ENCODE results near the gene ARF5. TPM values are rescaled to one million over a fixed set of nuclear protein-coding genes. Genes with fewer than 3 reads are reported as not detected.

The ARF5 gene
- total and polyA plus RNA-seq, 2 experiments from 2014 or later: 207 to 263 TPM

- Histone ChIP-seq H3K9me3 (ENCODE audit: low read depth) (no peaks in the 10 kb centered on the region), H3K79me2 (ENCODE audit: insufficient read depth) (peaks cover 61% of the 10 kb centered on the region), H3K27me3 (replicated peaks; ENCODE audit: insufficient read depth) (no peaks in the 10 kb centered on the region), H4K20me1 (ENCODE audit: insufficient read depth) (no peaks in the 10 kb centered on the region; the same call in 1 of the 2 replicates), H3K27ac (peak overlapping the region; percentile 69; the same call in 1 of the 2 replicates), H3K4me3 (peak overlapping the region; percentile 80), H3K9me2 (ENCODE audit: insufficient read depth) (no peaks in the 10 kb centered on the region), H3K4me2 (ENCODE audit: unreplicated experiment) (peak overlapping the region; percentile 99), H3K36me3 (ENCODE audit: low read depth) (no peaks in the 10 kb centered on the region), H3K4me1 (ENCODE audit: insufficient read depth) (peaks cover 23% of the 10 kb centered on the region), H2AFZ (peak overlapping the region; percentile 98), H3K9ac (peak overlapping the region; percentile 85), H3F3A (ENCODE audit: insufficient read depth) (no peaks in the 10 kb centered on the region)
- in situ Hi-C loops (cut with MboI): no loop called here
- TF ChIP-seq EZH2 (IDR thresholded peaks at IDR 0.05; ENCODE audit: insufficient read depth, poor library complexity, severe bottlenecking) (no peak), EZH2phosphoT487 (IDR thresholded peaks at IDR 0.05; ENCODE audit: insufficient read depth, low read depth) (no peak)
- no peak for DNase-seq
- WGBS, 2 experiments (ENCODE audit: low coverage in 1 of 2, low lambda C conversion rate in 2 of 2, missing lambda C conversion rate in 2 of 2): 13 to 20% methylated on average over 12 of the region's 12 CpGs
Observed at GRCh38 chr7:127584648-127585043, 3.6 kb upstream of the ARF5 start.

DNA sequence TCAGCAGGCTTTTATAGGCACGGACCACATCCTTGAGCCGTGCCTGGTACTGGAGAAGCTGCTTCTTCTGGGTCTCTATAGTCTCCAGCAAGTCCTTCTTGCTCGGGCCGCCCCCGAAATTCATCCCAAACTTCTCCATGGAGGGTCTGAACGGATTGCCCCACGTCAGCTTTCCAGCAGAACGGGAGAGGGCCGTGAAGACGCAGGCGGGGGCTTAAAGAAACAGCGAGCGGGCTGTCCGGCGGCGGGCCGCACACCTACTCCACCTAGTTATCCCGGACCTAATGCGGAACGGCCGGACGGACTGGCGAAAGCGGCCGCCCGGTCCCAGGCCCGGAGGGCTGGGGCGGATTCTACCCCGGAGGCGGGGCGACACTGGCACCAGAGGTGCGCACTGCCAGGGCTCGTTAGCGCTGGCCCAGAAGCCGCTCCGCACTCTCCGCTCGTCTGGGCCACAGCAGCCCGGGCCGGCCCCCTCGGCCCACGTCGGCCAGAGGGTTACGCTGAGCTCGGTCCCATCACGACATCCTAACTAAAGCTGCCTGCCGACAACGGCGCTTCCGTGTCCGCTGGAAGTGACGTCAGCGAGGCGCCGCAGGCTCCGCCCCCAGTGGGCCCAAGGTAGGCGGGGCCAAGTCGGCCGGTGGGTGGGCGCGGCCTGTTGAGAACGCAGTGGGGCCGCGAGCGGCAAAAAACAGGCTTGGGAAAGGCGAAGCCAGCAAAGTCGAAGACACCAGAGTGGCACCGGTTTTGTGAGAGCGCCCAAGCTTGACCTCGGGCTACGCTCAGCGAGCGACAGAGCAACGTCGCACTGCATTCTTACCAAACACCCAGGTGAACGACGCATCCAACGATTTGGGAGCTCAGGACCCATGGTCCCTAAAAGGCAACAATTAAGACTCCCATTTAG lies 2.9 kb upstream of the ARF5 start, which contains the start of gene GCC1:
Gene GCC1, minus strand, starts transcription at position 553 of the 910 bp plus-strand sequence. Its CDS starts 414 bp downstream, at position 139.
- Histone ChIP-seq H3K4me2 (ENCODE audit: unreplicated experiment) (peak within 1 kb of the TSS; percentile 99), H3K9me2 (ENCODE audit: insufficient read depth) (no peaks in the 10 kb centered on the region), H3K79me2 (ENCODE audit: insufficient read depth) (peaks cover 67% of the 10 kb centered on the region), H3K9me3 (ENCODE audit: low read depth) (no peaks in the 10 kb centered on the region), H3K4me3 (peak within 1 kb of the TSS; percentile 80), H3F3A (ENCODE audit: insufficient read depth) (no peaks in the 10 kb centered on the region), H3K27ac (peak within 1 kb of the TSS; percentile 69), H2AFZ (peak within 1 kb of the TSS; percentile 98), H3K36me3 (ENCODE audit: low read depth) (no peaks in the 10 kb centered on the region), H3K4me1 (ENCODE audit: insufficient read depth) (peaks cover 28% of the 10 kb centered on the region), H4K20me1 (ENCODE audit: insufficient read depth) (no peaks in the 10 kb centered on the region; the same call in 1 of the 2 replicates), H3K9ac (peak within 1 kb of the TSS; percentile 85), H3K27me3 (replicated peaks; ENCODE audit: insufficient read depth) (no peaks in the 10 kb centered on the region)
- in situ Hi-C loops (cut with MboI): no loop called here
- peak; percentile 96 for DNase-seq
- WGBS, 2 experiments (ENCODE audit: low coverage in 1 of 2, low lambda C conversion rate in 2 of 2, missing lambda C conversion rate in 2 of 2): 8 to 10% methylated on average over 59 to 73 of the region's 78 CpGs
- TF ChIP-seq EZH2 (IDR thresholded peaks at IDR 0.05; ENCODE audit: insufficient read depth, poor library complexity, severe bottlenecking): no peak
- TF ChIP-seq EZH2phosphoT487 (IDR thresholded peaks at IDR 0.05; ENCODE audit: insufficient read depth, low read depth): no peak

GRCh38 chr7:127586346-127586745 lies 1.9 kb upstream of the ARF5 start:
- Histone ChIP-seq H3K4me1 (ENCODE audit: insufficient read depth) (peaks cover 24% of the 10 kb centered on the region), H3K27ac (no peak overlapping the region), H3K4me3 (no peak overlapping the region), H2AFZ (0 out of 2 replicates have a peak overlapping the region, but pooled peaks have one; percentile 98), H3K27me3 (replicated peaks; ENCODE audit: insufficient read depth) (no peaks in the 10 kb centered on the region), H3K9me2 (ENCODE audit: insufficient read depth) (no peaks in the 10 kb centered on the region), H4K20me1 (ENCODE audit: insufficient read depth) (no peaks in the 10 kb centered on the region; the same call in 1 of the 2 replicates), H3K9ac (no peak overlapping the region), H3K36me3 (ENCODE audit: low read depth) (peaks cover 4% of the 10 kb centered on the region; the same call in 1 of the 2 replicates), H3F3A (ENCODE audit: insufficient read depth) (no peaks in the 10 kb centered on the region), H3K79me2 (ENCODE audit: insufficient read depth) (peaks cover 62% of the 10 kb centered on the region), H3K4me2 (ENCODE audit: unreplicated experiment) (no peak overlapping the region), H3K9me3 (ENCODE audit: low read depth) (no peaks in the 10 kb centered on the region)
- in situ Hi-C loops (cut with MboI): no loop called here
- 81 to 82% methylated on average over 2 of the region's 2 CpGs for WGBS, 2 experiments (ENCODE audit: low coverage in 1 of 2, low lambda C conversion rate in 2 of 2, missing lambda C conversion rate in 2 of 2)
- TF ChIP-seq EZH2 (IDR thresholded peaks at IDR 0.05; ENCODE audit: insufficient read depth, poor library complexity, severe bottlenecking): no peak
- no peak for TF ChIP-seq EZH2phosphoT487 (IDR thresholded peaks at IDR 0.05; ENCODE audit: insufficient read depth, low read depth)
- no peak for DNase-seq

DNA sequence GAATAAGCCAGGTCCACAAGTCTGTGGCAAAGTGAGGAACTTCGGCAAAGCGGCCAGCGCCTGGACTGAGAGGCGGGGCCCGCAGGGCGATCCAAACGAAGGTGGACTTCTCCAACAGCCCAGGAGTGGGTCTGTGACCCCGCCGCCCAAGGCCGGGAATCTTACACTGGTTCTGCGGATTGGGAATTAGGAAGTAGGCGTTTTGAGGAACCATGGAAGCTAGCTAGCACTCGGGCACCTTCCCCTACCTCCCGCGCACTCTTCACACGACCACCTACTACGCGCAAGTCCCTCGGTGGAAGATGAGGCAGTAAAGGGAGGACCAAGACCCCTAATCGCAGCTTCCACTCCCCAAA lies 570 bp upstream of the ARF5 start:
- Histone ChIP-seq H3K36me3 (ENCODE audit: low read depth) (peaks cover 9% of the 10 kb centered on the region; the same call in 1 of the 2 replicates), H3K27me3 (replicated peaks; ENCODE audit: insufficient read depth) (no peaks in the 10 kb centered on the region), H3F3A (ENCODE audit: insufficient read depth) (no peaks in the 10 kb centered on the region), H3K4me1 (ENCODE audit: insufficient read depth) (peaks cover 17% of the 10 kb centered on the region), H3K9ac (peak overlapping the region; percentile 95), H3K27ac (peak overlapping the region; percentile 44), H2AFZ (peak overlapping the region; percentile 96), H3K79me2 (ENCODE audit: insufficient read depth) (peaks cover 50% of the 10 kb centered on the region), H4K20me1 (ENCODE audit: insufficient read depth) (no peaks in the 10 kb centered on the region; the same call in 1 of the 2 replicates), H3K9me3 (ENCODE audit: low read depth) (no peaks in the 10 kb centered on the region), H3K9me2 (ENCODE audit: insufficient read depth) (no peaks in the 10 kb centered on the region), H3K4me3 (peak overlapping the region; percentile 96), H3K4me2 (ENCODE audit: unreplicated experiment) (peak overlapping the region; percentile 92)
- 16 to 27% methylated on average over 20 of the region's 20 CpGs for WGBS, 2 experiments (ENCODE audit: low coverage in 1 of 2, low lambda C conversion rate in 2 of 2, missing lambda C conversion rate in 2 of 2)
- in situ Hi-C loops (cut with MboI): no loop called here
- DNase-seq: peak; percentile 51
- TF ChIP-seq EZH2 (IDR thresholded peaks at IDR 0.05; ENCODE audit: insufficient read depth, poor library complexity, severe bottlenecking) (no peak), EZH2phosphoT487 (IDR thresholded peaks at IDR 0.05; ENCODE audit: insufficient read depth, low read depth) (no peak)
